HPDE6-E6E7 (cell line): ENCODE data around the gene FNBP1.
"Not testable (repeated sequence)": the region's sequence is repeated elsewhere in the genome, so short reads cannot be mapped to it uniquely, and the experiment has no call there.

ENCODE experiments used
- DNase-seq: peaks from one replicate; pipeline ENCODE4 v3.0.0; 2011; ENCODE audit warnings: missing footprints; ENCODE audit errors: extremely low spot score

Gene FNBP1

DNA sequence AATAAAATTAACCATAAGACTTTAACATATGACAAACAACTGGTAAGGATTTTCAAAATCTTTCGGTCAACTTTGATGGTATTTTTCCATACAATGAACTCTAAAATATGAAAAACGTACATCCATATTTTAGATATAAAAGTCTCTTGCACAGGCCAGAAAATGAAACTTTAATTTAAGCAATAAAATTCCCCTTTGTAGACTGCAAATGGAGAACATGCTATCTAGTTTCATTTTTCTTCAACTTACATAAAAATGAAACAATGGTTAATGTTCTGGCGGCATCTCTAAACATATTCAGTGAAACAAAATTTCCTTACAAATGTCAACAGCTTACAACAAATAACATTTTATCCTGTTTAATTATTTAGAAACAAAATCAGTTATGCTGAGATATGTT, 123.7 kb downstream of the FNBP1 start:
- no peak for DNase-seq

DNA sequence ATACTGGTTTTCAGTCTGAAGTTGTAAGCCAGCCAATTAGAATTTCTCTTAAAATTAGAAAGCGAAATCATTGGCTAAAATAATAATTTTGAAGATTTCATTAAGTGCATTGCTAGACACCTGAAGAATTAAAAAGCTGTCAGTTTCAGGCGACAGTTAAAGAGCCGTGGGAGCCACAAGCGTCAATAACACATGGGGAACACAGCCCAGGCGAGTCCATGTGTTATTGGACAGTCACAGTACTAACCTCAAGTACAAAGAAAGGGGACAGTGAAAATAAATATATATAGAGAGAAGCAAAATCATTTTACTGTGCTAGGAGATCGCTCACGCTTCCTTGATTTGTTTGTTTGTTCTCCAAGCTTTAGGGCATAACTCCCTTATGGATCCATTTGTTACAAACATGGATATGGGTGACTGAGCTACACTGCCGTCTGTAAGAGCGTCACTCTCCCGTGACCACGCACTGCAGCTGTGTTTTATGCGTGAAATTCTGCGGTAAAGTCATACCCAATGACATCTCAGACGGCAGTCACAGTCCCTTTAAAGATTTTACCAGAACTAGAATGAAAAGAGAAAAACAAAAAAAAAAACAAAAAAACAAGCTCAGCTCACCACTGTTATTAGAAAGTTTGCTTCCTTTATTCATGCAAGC, 124.6 kb downstream of the FNBP1 start:
- DNase-seq: no peak

DNA sequence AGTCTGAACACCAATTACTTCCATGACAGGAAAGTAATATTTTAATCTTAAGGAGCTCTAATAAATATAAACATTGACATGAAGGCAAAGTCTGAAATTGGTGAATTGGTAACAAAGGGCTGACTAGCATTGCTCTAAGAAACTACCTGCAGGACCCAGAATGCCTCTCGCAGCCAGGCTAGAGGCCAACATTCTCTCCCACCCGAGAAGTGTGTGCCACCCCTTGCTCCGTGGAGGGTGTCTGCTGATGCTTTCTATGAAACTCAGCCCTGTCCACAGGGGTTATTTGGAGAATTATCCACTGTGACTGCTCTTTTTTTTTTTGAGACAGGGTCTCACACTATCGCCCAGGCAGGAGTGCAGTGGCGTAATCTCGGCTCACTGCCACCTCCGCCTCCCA, 126.3 kb downstream of the FNBP1 start:
- no peak for DNase-seq

- DNase-seq: no peak
These were observed 128.9 kb downstream of the FNBP1 start for GRCh38 chr9:129914051-129914450.

- DNase-seq: peak; percentile 94
These were observed 132.1 kb downstream of the FNBP1 start for GRCh38 chr9:129910628-129911567.

GRCh38 chr9:129909851-129910250, 133.1 kb downstream of the FNBP1 start:
- no peak for DNase-seq

DNA sequence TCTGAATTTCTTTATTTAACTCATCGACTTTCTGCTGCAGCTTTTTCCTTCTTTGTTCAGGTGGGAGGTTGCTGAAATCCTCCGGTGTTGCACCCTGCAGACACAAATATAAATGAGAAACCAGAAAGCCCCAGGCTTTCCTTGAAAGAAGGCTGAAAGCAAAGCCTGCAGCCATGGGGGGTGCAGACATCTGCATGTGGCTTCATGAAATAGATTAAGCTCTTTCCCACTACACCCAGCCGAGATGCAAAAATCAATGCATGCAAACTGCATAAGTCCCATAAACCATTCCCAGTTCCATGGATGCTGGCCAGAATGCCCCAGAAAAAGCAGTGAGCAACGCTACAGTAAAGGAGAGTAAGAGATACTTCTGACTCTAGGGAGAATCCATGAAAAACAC, 134.1 kb downstream of the FNBP1 start:
- no peak for DNase-seq

GRCh38 chr9:129907201-129907600, 135.8 kb downstream of the FNBP1 start:
- DNase-seq: no peak

GRCh38 chr9:129906298-129906697, 136.7 kb downstream of the FNBP1 start:
- DNase-seq: no peak

DNA sequence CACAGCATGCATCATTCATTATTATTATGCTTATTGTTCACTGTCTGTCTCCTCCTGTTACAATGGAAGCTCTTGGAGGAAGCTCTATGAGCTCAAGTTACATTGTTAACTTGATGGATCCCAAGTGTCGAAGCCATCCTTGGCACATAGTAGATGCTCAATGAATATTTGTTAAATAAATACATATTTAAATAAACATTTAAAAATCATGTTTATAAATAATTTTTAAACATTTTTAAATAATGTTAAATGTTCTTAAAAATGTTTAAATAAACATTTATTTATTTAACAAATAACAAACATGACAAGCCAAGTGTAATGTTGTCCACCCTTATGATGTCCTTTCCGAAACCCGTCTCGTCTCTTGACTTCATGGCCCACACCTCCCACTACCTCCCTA, 138.3 kb downstream of the FNBP1 start:
- DNase-seq: no peak

GRCh38 chr9:129902740-129903134, 140.3 kb downstream of the FNBP1 start:
- DNase-seq: no peak

DNA sequence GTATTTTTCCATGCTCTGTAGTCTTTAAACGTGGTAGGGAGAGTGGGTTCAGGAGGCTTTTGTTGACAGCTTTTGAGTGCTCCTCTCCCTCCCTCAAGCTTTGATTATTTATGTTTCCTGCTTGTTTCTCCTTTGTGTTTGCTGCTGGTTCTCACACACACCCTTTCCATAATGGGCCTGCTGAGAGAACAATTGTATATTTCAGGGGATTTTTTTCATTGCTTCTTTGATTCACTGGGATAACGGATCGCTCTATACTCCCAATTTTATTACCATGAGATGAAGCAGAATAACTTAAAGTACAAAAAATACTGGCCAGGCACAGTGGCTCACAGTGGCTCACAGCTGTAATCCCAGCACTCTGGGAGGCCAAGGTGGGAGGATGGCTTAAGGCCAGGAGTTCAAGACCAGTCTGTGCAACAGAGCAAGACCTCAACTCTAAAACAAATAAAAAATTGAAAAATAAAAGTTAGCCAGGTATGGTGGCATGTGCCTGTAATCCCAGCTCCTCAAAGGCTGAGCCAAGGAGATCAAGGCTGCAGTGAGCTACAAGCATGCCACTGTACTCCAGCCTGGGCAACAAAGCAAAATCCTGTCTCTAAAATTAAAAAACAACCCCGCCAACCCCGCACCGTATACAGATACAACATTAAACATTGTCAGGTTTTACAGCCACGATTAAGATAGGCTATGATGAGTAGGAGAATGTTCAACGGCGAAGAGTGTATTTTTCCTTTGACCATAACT, 140.8 kb downstream of the FNBP1 start:
- DNase-seq: no peak

DNA sequence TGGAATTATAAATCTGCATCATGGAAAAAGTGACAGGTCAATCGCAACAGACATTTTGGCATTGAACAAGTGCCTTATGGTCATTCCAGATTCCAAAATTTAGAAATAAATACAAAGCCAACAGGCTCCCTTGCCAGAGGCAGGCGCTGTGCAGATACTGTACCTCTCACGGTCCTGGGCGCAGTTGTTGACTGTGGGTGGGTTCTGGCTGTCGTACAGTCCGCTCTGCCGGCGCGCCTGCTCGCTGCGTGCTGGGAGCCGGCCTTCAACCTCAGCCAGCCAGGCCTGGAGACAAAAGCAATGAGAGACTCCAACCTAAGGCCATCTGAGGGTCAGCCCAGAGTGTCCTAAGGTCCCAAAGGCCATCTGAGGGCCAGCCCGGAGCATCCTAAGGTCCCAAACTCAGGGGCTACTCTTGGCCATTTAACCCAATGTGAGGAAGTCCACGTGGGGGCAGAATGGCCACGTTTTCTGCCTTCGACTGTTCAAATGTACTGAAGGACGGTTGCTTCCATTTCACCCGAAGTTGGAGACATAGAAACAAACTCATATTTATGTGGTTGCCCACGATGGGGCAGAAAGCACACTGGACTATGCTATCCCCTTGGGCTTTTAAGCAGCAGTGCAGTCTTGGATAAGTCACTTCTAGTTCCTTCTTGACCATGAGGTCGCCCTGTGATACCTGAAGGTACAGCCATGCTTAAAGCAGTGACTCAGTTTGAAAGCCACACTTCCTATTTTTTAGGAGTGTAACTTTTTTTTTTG, 142.5 kb downstream of the FNBP1 start:
- DNase-seq: no peak

DNA sequence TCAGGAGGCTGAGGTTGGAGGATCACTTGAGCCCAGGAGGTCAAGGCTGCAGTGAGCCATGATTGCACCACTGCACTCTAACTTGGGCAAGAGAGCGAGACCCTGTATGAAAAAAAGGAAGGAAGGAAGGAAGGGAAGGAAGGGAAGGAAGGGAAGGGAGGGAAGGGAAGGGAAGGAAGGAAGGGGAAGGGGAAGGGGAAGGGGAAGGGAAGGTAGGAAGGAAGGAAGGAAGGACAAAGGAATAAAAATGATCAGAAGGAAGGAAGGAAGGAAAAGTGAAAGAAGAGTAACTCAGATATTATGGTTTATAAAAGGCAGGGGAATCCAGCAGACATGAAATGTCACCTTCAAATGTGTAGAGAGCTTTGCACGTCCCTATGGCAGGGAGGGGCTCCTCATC, 143.4 kb downstream of the FNBP1 start:
- no peak for DNase-seq

DNA sequence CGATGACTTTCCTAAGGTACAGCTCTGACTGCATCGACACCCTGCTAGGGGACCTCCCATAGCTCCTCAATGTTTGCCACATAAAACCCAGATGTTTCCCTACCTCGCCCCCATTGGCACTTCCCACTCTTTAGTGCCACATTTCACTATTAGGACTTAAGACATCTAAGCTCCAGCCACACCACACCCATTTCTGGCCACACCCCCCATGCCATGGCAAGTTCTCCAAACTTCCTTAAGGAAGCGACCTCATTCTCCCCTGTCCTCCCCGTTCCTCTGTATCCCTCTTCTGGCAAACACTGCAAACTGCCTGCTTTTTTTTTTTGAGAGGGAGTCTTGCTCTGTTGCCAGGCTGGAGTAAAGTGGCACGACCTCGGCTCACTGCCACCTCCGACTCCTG, 144.8 kb downstream of the FNBP1 start:
- DNase-seq: no peak

DNA sequence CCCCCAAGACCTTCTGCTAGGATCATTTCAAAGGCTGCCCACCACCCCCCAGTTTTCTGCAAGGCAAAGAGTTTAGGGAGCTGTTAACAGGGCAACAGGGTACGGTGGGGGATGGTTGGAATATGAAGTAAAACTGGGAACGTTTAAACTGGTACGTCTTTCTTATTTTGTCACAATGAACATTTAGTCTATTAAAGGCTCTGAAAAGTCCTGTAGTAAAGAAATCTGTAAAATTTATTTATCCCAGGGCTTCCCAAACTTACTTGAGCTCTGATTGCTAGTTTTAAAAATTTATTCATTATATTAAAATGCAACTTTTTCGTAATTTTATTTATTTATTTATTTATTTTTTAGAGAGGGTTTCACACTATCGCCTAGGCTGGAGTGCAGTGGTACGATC, 145.7 kb downstream of the FNBP1 start:
- DNase-seq: no peak

- no peak for DNase-seq
These were observed 147.4 kb downstream of the FNBP1 start for GRCh38 chr9:129895376-129896268.

- no peak for DNase-seq
These were observed 148.7 kb downstream of the FNBP1 start for GRCh38 chr9:129894120-129894823.

- DNase-seq: no peak
These were observed 151.4 kb downstream of the FNBP1 start for GRCh38 chr9:129891569-129891968.

DNA sequence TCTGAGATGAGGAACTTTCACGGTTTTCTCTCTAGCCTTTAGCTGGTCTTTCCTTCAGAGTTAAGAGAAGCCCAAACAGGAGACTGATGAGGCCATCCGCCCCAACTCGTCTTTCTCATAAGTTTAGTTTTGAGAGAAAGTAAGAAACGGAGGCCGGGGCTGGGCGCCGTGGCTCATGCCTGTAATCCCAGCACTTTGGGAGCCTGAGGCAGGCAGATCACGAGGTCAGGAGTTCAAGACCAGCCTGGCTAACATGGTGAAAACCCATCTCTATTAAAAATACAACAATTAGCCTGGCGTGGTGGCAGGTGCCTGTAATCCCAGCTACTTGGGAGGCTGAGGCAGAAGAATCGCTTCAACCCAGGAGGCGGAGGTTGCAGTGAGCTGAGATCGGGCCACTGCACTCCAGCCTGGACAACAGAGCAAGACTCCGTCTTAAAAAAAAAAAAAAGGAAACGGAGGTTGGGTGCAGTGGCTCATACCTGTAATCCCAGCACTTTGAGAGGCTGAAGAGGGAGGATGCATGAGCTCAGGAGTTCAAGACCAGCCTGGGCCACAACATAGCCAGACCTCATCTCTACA, 152.2 kb downstream of the FNBP1 start:
- not testable (repeated sequence) for DNase-seq
